ENCODE results near the gene ADPRHL1.
"Not testable (repeated sequence)": the region's sequence is repeated elsewhere in the genome, so short reads cannot be mapped to it uniquely, and the experiment has no call there.

ADPRHL1 gene

DNA sequence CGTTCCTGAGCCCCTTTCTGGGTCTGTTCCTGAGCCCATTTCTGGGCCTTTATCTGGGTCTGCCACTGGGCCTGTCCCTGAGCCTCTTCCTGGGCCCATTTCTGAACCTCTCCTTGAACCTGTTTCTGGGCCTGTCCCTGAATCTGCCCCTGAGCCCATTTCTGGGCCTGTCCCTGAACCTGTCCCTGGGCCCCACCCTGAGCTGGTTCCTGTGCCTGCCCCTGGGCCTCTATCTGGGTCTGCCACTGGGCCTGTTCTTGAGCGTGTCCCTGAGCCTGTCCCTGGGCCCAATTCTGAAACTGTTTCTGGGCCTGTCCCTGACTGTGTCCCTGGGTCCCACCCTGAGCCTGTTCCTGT, 48.9 kb downstream of the ADPRHL1 start:
- DNase-seq, result no peak

DNA sequence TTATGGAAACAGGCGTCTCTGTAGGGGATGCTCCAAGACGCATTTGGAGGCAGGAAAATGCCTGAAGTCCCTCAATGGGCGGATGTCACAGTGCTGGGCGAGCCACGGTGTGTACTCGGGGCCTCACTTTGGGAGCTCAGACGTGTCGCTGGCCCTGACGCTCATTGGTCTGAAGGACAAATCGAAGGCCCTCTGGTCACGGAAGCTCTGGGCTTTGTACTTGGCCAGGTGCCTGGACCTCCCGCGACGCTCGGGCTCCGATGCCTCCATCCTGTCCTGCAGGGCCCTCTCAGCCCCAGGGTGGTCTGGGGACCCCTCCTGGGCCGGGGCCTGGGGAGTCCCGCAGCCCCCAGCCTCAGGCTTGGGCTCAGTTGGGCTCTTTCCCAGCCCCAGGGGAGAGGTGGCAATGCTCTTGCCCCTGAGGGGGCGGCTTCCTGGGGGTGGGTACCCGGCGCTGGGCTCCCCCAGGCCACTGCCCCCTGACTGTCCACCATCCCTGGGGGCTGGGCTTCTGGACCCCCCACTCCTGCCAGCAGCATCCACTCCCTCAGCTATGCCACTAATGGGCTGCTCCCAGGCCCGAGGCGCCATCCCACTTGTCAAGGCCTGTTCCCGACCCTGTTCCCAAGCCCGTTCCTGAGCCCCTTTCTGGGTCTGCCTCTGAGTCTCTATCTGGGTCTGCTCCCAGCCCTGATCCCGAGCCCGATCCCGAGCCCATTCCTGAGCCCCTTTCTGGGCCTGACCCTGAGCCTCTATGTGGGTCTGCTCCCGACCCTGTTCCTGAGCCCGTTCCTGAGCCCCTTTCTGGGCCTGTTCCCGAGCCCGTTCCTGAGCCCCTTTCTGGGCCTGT, 49.8 kb downstream of the ADPRHL1 start:
- no peak for DNase-seq

DNA sequence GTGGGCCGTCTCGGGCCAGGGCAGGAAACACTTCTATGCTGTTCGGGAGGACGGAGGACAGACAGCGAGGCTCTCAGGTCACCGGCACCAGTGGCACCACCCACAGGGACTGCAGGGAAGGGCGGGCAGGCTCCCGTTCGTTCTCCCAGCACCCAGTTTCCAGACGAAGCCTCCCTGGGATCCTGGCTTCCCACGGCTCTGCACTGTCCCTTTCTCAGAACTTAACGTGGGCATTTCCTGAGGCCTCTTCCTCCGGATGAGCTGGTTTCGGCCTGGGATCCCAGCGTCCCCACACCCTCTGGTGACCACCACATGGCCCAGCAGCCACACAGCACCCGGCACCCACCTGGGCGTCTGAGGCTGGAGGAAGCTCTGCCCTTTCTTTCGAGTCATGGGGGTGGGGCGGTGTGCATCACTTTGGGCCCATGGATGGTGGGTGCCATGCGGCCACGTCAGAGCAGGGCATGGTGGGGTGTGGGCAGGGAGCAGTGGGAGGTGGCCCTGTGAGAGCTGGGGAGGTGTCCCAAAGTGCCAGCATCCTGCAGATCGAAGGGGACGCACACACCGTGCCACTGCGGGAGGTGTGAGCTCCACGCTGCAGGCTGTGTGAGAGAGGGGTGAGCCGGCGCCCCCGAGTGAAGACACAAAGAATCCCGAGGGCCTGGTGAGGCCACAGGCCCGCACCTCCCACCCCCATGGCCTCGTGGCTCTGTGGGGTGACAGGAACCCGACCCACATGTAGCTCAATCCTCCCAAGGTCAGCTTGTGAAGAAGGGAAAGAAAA, 50.6 kb downstream of the ADPRHL1 start:
- no peak for DNase-seq

GRCh38 chr13:113401452-113402415, 51.6 kb downstream of the ADPRHL1 start:
- no peak for DNase-seq

DNA sequence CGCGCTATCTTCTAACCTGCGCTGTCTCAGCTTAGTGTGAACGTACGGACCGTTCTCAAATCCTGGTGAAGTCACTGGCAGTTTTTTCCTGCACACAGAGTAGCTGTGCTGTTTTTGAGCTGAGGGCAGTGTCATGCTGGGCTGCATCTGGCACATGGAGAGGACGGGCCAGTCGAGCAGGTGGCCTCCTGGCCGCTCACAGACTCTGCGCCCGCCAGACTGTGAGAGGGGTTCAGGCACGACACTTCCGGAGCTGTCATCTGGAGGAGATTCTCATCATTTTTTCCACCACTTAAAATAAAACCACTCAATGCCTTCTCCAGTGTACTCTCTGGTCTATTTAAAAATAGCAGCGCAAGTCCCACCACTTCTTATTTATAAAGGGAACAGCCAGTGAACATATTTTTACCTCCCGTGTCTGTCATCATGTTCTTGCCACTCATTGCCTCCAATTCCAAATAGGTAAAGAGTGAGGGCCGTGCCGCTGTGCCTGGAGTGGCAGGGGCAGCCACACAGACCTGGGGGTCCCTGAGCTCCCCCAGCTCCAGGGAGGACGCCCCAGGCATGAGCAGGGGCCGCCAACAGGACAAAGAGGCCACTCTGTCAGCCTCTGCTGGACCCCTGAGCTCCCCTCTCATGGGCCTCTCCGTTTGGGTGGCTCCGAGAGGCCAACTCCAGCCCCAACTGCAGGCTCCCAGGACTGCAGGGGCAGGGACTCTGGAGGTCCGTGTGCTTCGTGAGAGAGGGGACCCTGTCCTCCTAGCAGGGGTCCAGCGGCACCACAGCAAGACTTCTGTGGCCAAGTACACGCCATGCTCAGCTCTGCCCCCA, 52.5 kb downstream of the ADPRHL1 start:
- DNase-seq, result no peak

DNA sequence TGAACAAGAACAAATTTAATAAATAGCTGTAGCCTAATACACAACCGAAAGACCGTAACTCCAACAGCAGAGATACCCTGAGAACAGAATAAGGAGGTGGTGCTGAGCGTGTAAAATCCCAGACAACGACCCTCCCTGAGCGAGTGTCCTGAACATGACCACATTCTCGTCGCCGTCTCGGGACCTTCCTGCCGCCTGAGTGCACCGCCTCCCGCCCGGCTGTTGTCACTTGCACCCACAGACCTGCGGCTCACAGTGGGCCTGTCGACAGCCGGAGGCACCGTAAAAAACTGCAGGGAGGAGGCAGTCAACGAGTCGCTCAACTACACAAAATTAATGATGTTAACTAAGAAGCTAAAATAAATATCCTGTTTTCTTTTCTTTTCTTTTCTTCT, 53.5 kb downstream of the ADPRHL1 start:
- DNase-seq, result no peak

DNA sequence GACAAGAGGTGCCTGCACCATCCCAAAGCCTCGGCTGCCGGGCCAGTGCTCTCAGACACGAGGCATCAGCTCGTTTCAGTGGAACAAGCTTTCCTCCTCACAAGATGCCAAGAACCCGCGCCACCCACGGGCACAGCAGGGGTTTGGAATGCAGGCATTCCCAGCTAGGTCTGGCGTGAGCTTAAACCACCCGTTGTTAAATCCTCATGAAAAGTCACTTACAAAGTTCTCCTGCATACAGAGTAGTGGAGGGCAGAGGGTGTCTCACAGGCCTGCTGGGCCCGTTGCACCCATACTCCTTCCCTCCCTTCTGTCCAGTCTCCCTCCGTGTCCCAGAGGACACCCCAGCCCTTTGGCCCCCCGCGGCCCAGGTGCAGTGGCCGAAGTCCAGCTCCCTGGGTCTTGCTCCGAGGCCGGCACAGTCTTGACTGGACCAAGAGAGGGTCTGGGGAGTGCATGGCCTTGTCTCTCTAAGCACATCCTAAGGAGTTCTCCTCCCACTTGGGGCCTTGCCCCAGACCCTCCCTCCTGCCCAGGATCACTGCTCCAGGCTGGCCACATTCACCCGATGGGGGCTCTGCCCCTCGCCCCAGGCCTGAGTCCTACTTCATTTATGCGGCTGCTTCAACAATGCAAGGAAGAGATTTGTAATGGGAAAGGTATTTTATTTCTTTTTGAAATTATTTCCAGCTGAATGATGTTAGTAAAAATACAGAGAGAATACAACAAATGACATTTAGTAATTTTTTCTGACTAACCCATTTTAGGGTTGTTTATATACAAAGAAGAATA, 54.1 kb downstream of the ADPRHL1 start:
- peak in 1 of 56 donors; percentile 11 for DNase-seq

- DNase-seq, result no peak
Observed at GRCh38 chr13:113397608-113398425, 55.5 kb downstream of the ADPRHL1 start.

DNA sequence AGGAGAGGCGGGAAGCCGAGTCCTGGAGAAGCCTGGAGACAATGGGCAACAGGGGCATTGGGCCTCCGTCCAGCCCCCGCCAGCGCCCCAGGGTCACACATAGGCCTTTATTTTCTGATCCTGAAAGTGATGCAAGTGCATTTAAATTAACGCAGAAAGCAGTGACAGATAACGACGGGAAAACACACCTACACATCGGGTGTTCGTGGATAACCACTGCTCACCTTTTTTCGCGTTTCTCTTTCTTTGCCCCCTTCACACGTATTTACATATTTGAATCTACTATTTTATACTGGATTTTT, 59.0 kb downstream of the ADPRHL1 start:
- DNase-seq, result peak in 1 of 56 donors; percentile 41

DNA sequence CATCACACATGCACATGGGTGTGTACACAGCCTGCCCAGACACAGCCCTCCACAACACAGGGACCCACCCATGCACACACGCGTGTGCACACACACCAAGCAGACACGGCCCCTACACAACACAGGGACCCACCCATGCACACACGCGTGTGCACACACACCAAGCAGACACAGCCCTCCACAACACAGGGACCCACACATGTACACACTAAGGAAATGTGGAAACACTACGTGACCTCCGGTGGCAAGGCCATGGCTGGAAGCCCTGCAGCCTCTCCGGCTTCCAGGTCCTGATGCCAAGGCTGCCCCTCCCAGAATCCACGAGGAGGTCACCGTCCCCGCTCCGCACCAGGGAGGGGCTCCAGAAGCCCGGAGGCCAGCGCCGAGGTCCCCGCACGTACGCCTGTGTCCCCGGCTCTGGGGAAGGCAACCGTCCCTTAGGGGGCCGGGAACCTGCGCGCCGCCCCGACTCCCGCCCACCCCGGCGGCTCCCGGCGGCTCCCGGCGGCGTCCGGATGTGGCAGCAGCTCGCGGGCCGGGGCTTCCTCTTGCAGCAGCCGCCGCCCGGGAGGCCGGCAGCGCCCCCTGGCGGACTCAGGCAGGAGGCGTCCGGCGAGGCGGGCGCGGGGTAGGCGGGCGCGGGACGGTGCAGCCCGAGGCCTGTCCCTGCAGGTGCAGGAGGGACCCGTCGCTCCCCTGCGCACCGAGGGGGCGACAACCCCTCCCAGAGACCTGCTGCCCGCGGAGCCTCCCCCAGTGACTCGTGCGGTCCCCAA, 59.5 kb downstream of the ADPRHL1 start:
- DNase-seq, result peak in 48 of 56 donors; percentile 10 to 86 (median 52)

DNA sequence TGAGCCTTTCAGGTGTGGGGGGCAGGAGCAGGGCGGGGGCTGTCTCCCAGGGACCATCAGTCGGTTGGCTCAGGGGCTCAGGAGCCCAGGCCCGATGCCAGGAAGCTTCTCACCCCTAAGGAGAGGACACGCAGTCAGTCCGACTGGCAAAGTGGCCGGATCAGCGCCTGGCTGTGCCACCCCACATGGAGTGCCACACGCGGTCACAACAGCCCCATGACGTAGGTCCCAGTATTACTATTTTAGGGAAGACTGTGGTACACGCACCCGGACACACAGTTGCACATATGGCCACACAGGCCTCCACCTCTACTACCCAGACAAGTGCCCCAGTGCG, 60.1 kb downstream of the ADPRHL1 start:
- peak in 1 of 56 donors; percentile 16 for DNase-seq

DNA sequence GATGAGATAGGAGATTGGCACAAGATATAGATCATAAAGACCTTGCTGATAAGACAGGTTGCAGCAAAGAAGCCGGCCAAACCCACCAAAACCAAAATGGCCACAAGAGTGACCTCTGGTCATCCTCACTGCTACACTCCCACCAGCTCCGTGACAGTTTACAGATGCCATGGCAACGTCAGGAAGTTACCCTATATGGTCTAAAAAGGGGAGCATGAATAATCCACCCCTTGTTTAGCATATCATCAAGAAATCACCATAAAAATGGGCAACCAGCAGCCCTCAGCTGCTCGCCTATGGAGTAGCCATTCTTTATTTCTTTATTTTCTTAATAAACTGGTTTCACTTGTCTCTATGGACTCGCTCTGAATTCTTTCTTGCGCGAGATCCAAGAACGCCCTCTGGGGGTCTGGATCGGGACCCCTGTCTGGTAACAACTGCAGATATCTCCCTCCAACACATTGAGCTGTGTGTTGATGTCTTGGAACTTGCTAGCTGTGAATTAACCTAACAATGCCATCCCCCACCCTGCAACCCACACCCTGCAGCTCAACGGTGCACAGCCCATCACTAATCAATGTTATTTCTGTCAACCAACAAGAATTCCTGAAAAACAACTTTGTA, 62.3 kb downstream of the ADPRHL1 start:
- no peak for DNase-seq

DNA sequence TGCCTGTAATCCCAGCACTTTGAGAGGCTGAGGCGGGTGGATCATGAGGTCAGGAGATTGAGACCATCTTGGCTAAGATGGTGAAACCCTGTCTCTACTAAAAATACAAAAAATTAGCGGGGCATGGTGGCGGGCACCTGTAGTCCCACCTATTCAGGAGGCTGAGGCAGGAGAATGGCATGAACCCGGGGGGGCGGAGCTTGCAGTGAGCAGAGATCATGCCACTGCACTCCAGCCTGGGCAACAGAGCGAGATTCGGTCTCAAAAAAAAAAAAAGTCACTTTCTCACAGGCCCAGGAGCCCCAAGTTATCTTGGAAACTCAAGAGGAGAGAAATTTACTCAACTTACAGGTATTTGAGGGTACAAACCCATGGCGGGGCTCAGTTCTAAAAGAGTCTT, 63.7 kb downstream of the ADPRHL1 start:
- not testable (repeated sequence) for DNase-seq

DNA sequence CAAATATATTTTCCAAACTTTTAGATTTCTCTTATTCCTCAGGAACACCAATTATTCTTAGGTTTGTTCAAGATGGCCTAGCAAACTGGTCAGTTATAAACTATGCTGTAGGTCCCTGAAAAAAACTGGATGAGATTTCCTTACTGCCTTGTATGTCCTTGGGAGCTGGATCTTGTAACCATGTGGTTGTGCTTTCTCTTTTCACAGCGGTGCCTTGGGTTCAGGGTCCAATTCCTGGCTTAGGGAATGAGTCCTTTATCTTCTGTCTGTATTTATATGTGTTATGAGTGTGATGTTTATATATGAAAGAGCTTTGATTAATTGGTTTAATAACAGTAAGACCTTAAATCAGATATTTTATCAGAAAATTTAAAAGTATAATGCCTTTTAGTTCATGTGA, 65.9 kb downstream of the ADPRHL1 start:
- DNase-seq, result no peak

GRCh38 chr13:113383089-113383488, 70.2 kb downstream of the ADPRHL1 start:
- no peak for DNase-seq

GRCh38 chr13:113382542-113382941, 70.7 kb downstream of the ADPRHL1 start:
- not testable (repeated sequence) for DNase-seq

GRCh38 chr13:113378825-113379224, 74.5 kb downstream of the ADPRHL1 start:
- DNase-seq, result no peak

Data from nucleus accumbens (tissue), 56 donors.